ENCODE results near the gene AXIN1. TPM values are rescaled to one million over a fixed set of nuclear protein-coding genes. Genes with fewer than 3 reads are reported as not detected.
"Not testable (repeated sequence)": the region's sequence is repeated elsewhere in the genome, so short reads cannot be mapped to it uniquely, and the experiment has no call there.

The AXIN1 gene
- total RNA-seq, 2 donors from 2014 or later: 31.2 to 35.2 TPM

- intact Hi-C loops (cut with DNase I): no loop called here
- no peak for TF ChIP-seq POLR2A (IDR thresholded peaks at IDR 0.05)
Observed at GRCh38 chr16:340370-341091, 12.0 kb downstream of the AXIN1 start.

DNA sequence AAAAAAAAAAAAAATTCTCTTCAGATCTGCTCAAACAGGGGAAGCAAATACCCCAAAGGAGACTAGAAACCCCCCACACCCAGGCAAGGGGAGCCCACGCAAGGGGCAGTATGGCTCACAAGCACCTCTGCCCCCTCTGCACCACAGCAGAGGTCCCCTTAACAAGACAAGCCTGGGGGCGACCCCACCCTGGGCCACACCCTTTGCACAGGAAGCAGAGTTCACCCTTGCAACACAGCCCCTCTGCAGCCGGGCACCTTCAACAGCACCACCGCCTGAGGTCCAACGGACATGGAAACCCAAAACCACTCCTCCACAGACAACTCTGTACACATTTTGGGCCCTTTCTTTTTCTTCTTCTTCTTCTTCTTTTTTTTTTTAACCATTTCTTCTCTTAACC is 12.8 kb downstream of the AXIN1 start:
- 80% methylated on average over 5 of the region's 5 CpGs for WGBS

More at GRCh38 chr16:340370-341091, 12.0 kb downstream of the AXIN1 start:
- DNase-seq (ENCODE audit: low spot score): no peak
- Histone ChIP-seq H3K4me1 (replicated peaks) (no peaks in the 10 kb centered on the region), H3K27ac (no peak overlapping the region), H3K9me3 (no peaks in the 10 kb centered on the region), H3K4me3 (no peak overlapping the region), H3K27me3 (replicated peaks; ENCODE audit: insufficient read depth) (no peaks in the 10 kb centered on the region), H3K36me3 (no peaks in the 10 kb centered on the region)
- WGBS: 88% methylated on average over 21 of the region's 23 CpGs

GRCh38 chr16:337975-338575 is 14.4 kb downstream of the AXIN1 start:
- intact Hi-C loops (cut with DNase I): no loop called here
- Histone ChIP-seq H3K27me3 (replicated peaks; ENCODE audit: insufficient read depth) (no peaks in the 10 kb centered on the region), H3K27ac (no peak overlapping the region), H3K4me3 (no peak overlapping the region), H3K36me3 (no peaks in the 10 kb centered on the region), H3K4me1 (replicated peaks) (no peaks in the 10 kb centered on the region), H3K9me3 (no peaks in the 10 kb centered on the region)
- TF ChIP-seq, protein P1, sequence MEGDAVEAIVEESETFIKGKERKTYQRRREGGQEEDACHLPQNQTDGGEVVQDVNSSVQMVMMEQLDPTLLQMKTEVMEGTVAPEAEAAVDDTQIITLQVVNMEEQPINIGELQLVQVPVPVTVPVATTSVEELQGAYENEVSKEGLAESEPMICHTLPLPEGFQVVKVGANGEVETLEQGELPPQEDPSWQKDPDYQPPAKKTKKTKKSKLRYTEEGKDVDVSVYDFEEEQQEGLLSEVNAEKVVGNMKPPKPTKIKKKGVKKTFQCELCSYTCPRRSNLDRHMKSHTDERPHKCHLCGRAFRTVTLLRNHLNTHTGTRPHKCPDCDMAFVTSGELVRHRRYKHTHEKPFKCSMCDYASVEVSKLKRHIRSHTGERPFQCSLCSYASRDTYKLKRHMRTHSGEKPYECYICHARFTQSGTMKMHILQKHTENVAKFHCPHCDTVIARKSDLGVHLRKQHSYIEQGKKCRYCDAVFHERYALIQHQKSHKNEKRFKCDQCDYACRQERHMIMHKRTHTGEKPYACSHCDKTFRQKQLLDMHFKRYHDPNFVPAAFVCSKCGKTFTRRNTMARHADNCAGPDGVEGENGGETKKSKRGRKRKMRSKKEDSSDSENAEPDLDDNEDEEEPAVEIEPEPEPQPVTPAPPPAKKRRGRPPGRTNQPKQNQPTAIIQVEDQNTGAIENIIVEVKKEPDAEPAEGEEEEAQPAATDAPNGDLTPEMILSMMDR (IDR thresholded peaks at IDR 0.05): no peak
- TF ChIP-seq POLR2AphosphoS5 (IDR thresholded peaks at IDR 0.05) (no peak), POLR2A (IDR thresholded peaks at IDR 0.05) (no peak)
- WGBS: 85% methylated on average over 19 of the region's 21 CpGs
- DNase-seq (ENCODE audit: low spot score): no peak

More for the DNA sequence above, 12.8 kb downstream of the AXIN1 start:
- H3K4me3 ChIP-seq: no peak overlapping the region
- no peak for DNase-seq (ENCODE audit: low spot score)
- H3K36me3 ChIP-seq: no peaks in the 10 kb centered on the region
- TF ChIP-seq POLR2A (IDR thresholded peaks at IDR 0.05): no peak
- no peak for TF ChIP-seq POLR2AphosphoS5 (IDR thresholded peaks at IDR 0.05)
- TF ChIP-seq, protein P1 (IDR thresholded peaks at IDR 0.05): no peak
- no peaks in the 10 kb centered on the region for H3K9me3 ChIP-seq
- H3K27ac ChIP-seq: no peak overlapping the region
- H3K4me1 ChIP-seq (replicated peaks): no peaks in the 10 kb centered on the region
- intact Hi-C loops (cut with DNase I): no loop called here
- no peaks in the 10 kb centered on the region for H3K27me3 ChIP-seq (replicated peaks; ENCODE audit: insufficient read depth)

GRCh38 chr16:337437-337836 is 15.1 kb downstream of the AXIN1 start:
- WGBS: 71% methylated on average over 10 of the region's 10 CpGs

DNA sequence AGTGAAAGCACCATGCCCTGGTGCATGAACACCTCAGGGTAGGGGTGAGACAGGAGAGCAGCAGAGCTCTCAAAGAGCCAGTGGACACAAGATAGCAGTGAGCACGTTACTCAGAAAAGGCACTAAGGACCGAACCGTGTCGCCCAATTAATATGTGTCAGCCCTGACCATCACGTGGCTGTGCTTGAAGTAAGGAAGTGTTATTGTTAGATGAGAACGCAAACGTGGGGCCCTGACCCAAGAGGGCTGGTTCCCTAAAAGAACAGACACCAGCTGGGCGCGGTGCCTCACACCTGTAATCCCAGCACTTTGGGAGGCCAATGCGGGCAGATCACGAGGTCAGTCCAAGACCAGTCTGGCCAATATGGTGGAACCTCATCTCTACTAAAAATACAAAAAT is 16.3 kb downstream of the AXIN1 start:
- H3K36me3 ChIP-seq: no peaks in the 10 kb centered on the region
- no peaks in the 10 kb centered on the region for H3K27me3 ChIP-seq (replicated peaks; ENCODE audit: insufficient read depth)
- no peak for DNase-seq (ENCODE audit: low spot score)
- H3K4me1 ChIP-seq (replicated peaks): peaks cover 4% of the 10 kb centered on the region
- 92% methylated on average over 11 of the region's 11 CpGs for WGBS
- no peak for TF ChIP-seq POLR2AphosphoS5 (IDR thresholded peaks at IDR 0.05)
- TF ChIP-seq POLR2A (IDR thresholded peaks at IDR 0.05): no peak
- TF ChIP-seq, protein P1 (IDR thresholded peaks at IDR 0.05): no peak
- H3K4me3 ChIP-seq: no peak overlapping the region
- intact Hi-C loops (cut with DNase I): no loop called here
- H3K9me3 ChIP-seq: no peaks in the 10 kb centered on the region
- H3K27ac ChIP-seq: no peak overlapping the region

More at GRCh38 chr16:337437-337836, 15.1 kb downstream of the AXIN1 start:
- no peak overlapping the region for H3K27ac ChIP-seq
- TF ChIP-seq POLR2AphosphoS5 (IDR thresholded peaks at IDR 0.05): no peak
- TF ChIP-seq, protein P1 (IDR thresholded peaks at IDR 0.05): no peak
- TF ChIP-seq POLR2A (IDR thresholded peaks at IDR 0.05): no peak
- H3K27me3 ChIP-seq (replicated peaks; ENCODE audit: insufficient read depth): no peaks in the 10 kb centered on the region
- no peaks in the 10 kb centered on the region for H3K9me3 ChIP-seq
- intact Hi-C loops (cut with DNase I): no loop called here
- no peaks in the 10 kb centered on the region for H3K4me1 ChIP-seq (replicated peaks)
- DNase-seq (ENCODE audit: low spot score): no peak
- no peak overlapping the region for H3K4me3 ChIP-seq
- no peaks in the 10 kb centered on the region for H3K36me3 ChIP-seq

- DNase-seq (ENCODE audit: low spot score); H3K4me3 ChIP-seq; H3K36me3 ChIP-seq; H3K27ac ChIP-seq; intact Hi-C loops (cut with DNase I); H3K9me3 ChIP-seq; H3K4me1 ChIP-seq (replicated peaks); H3K27me3 ChIP-seq (replicated peaks; ENCODE audit: insufficient read depth): not testable (repeated sequence)
- WGBS: 70% methylated on average over 11 of the region's 11 CpGs
Observed at GRCh38 chr16:334861-335632, 17.5 kb downstream of the AXIN1 start.

DNA sequence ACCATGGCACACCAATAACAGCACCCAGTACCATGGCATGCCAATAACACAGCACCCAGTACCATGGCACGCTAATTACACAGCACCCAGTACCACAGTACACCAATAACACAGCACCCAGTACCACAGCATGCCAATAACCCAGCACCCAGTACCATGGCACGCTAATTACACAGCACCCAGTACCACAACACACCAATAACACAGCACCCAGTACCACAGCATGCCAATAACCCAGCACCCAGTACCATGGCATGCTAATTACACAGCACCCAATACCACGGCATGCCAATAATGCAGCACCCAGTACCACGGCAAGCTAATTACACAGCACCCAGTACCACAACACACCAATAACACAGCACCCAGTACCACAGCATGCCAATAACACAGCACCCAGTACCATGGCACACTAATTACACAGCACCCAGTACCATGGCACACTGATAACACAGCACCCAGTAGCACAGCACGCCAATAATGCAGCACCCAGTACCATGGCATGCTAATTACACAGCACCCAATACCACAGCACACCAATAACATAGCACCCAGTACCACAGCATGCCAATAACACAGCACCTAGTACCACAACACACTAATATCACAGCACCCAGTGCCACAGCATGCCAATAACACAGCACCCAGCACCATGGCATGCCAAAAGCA is 18.2 kb downstream of the AXIN1 start:
- H3K27me3 ChIP-seq (replicated peaks; ENCODE audit: insufficient read depth); H3K9me3 ChIP-seq; H3K27ac ChIP-seq; H3K4me1 ChIP-seq (replicated peaks); H3K36me3 ChIP-seq; H3K4me3 ChIP-seq; intact Hi-C loops (cut with DNase I); DNase-seq (ENCODE audit: low spot score): not testable (repeated sequence)
- WGBS: 94% methylated on average over 5 of the region's 5 CpGs

Measured in prostate gland (tissue), 2 donors.